ENCODE measurements around the gene DPH1. TPM values are rescaled to one million over a fixed set of nuclear protein-coding genes. Genes with fewer than 3 reads are reported as not detected.

Gene DPH1
- total RNA-seq, 4 donors from 2014 or later: 29.9 to 35.6 (median 34.0) TPM

Small RNA genes within 50 kb of the gene (small RNA-seq; reads per million reads assigned to genes)
- gene AC090617.9 (0 reads per million in 4 donors), gene MIR132 (7.5 to 28.1 (median 12.9) reads per million in 4 donors), gene MIR212 (3.5 to 8.3 (median 3.9) reads per million in 4 donors), gene OVCA2 (0 reads per million in 4 donors)

Other genes with a start within 250 kb of the DPH1 start
- 10 to 100 TPM in 2 of 4 donors, 1 to 10 TPM in 2; 8.1 to 14.0 (median 11.0) TPM for gene SMYD4, start 200.3 kb upstream of the DPH1 start, total RNA-seq
- 10 to 100 TPM; 22.0 to 33.0 (median 25.2) TPM for gene RPA1, start 200.1 kb upstream of the DPH1 start, total RNA-seq
- under 1 TPM in 3 of 4 donors, not detected in 1; 0.58 to 0.81 (median 0.72) TPM for gene RTN4RL1, start 4.8 kb upstream of the DPH1 start, total RNA-seq
- 10 to 100 TPM; 19.6 to 40.3 (median 36.5) TPM for gene OVCA2, start 11.9 kb downstream of the DPH1 start, total RNA-seq
- 10 to 100 TPM; 32.8 to 56.2 (median 41.6) TPM for gene HIC1, start 24.9 kb downstream of the DPH1 start, total RNA-seq

Data from gastroesophageal sphincter (tissue), 4 donors.